K562 (cell line): ENCODE data around the gene SLC25A4. TPM values are rescaled to one million over a fixed set of nuclear protein-coding genes. Genes with fewer than 3 reads are reported as not detected.

Experiments used
- ATAC-seq: fragments of 200-7000 bp; cut with Tn5 transposase; 3 replicates; pipeline ENCODE4 v1.9.1; 2020; ENCODE audit warnings: moderate library complexity
- BruUV-seq: library from RNA; stranded (reverse); fragments of 400-500 nt; replicated peaks from 2 replicates; lab custom pipeline; 2021; lab: Mats Ljungman, UMichigan
- CTCF ChIA-PET: fragments of 300-600 bp; formaldehyde crosslinking; extraction: SDS; loops from one replicate; lab custom pipeline; 2021; ENCODE audit warnings: low intra/inter-chr PET ratio; lab: Yijun Ruan, JAX
- POLR2A ChIA-PET: fragments of 300-600, 350-650 bp; sonication (Branson Sonifier 250); formaldehyde crosslinking; extraction: SDS; loops from one replicate; lab custom pipeline; 2021; ENCODE audit warnings: antibody characterized with exemption, inconsistent platforms; lab: Yijun Ruan, JAX
- DNase-seq, 4 experiments: peaks; one replicate each; pipeline versions ENCODE4 v3.0.0 to v3.0.0-alpha.2; 2011 to 2018; ENCODE audit warnings: low spot score in 3 of 4, mixed read lengths in 3 of 4; ENCODE audit errors: extremely low read depth in 1 of 4
- FAIRE-seq: peaks from 2 replicates; lab custom pipeline; 2011; peaks lifted over from hg19 to GRCh38; lab: Jason Lieb, UNC
- H2AFZ ChIP-seq: 2 replicates; pipeline ENCODE4 v1.6.0; 2011; ENCODE audit warnings: low read depth, low read length, control low read depth, inconsistent platforms
- H3K27ac ChIP-seq: fragments of 200-600 bp; 3 replicates; pipeline ENCODE4 v1.8.0; 2011; ENCODE audit warnings: low read depth, mild to moderate bottlenecking, control low read depth, inconsistent platforms, low read length, moderate library complexity, mixed read lengths; ENCODE audit errors: extremely low read depth
- H3K27me3 ChIP-seq, 2 experiments: fragments of 300-600 bp in 1 of 2; 2 replicates in 1 of 2; 3 replicates in 1 of 2; pipeline versions ENCODE4 v1.6.0 to v1.8.0; 2011; ENCODE audit warnings: inconsistent platforms in 2 of 2, low read length in 2 of 2, mild to moderate bottlenecking in 1 of 2, mixed read lengths in 1 of 2, moderate library complexity in 1 of 2; ENCODE audit not compliant: control insufficient read depth in 2 of 2, insufficient read depth in 2 of 2
- H3K36me3 ChIP-seq: fragments of 300-600 bp; 3 replicates; pipeline ENCODE4 v1.8.0; 2011; ENCODE audit warnings: mild to moderate bottlenecking, low read length, inconsistent platforms; ENCODE audit not compliant: control insufficient read depth, insufficient read depth
- H3K4me1 ChIP-seq, 2 experiments: fragments of 200-600 bp in 1 of 2; replicated peaks in 1 of 2; 2 replicates in 1 of 2; 3 replicates in 1 of 2; pipeline versions ENCODE4 v1.5.1 to v1.8.0; 2011; ENCODE audit warnings: inconsistent platforms in 2 of 2, low read length in 2 of 2, mild to moderate bottlenecking in 1 of 2, mixed read lengths in 1 of 2, moderate library complexity in 1 of 2; ENCODE audit not compliant: control insufficient read depth in 2 of 2, insufficient read depth in 2 of 2
- H3K4me2 ChIP-seq: 2 replicates; pipeline ENCODE4 v1.6.1; 2011; ENCODE audit warnings: low read length, control low read depth, inconsistent platforms, mixed read lengths; ENCODE audit not compliant: insufficient read depth
- H3K4me3 ChIP-seq: fragments of 200-600 bp; sonication (generic), shearing (Covaris generic); 2 replicates; pipeline ENCODE4 v1.5.1; 2016; ENCODE audit warnings: control low read depth, inconsistent platforms
- H3K79me2 ChIP-seq: fragments of 200-600 bp; 3 replicates; pipeline ENCODE4 v1.8.0; 2011; ENCODE audit warnings: low read length, inconsistent platforms; ENCODE audit not compliant: control insufficient read depth, insufficient read depth
- H3K9ac ChIP-seq, 2 experiments: 2 replicates each; pipeline versions ENCODE4 v1.6.0 to v1.6.1; 2011; ENCODE audit warnings: low read depth in 2 of 2, low read length in 2 of 2, control low read depth in 1 of 2, inconsistent platforms in 1 of 2, mild to moderate bottlenecking in 1 of 2, mixed read lengths in 1 of 2; ENCODE audit not compliant: insufficient read depth in 1 of 2
- H3K9me1 ChIP-seq: one replicate; pipeline ENCODE4 v1.6.0; 2011; ENCODE audit warnings: inconsistent platforms, mild to moderate bottlenecking, low read length, moderate library complexity; ENCODE audit not compliant: control insufficient read depth, insufficient read depth
- H3K9me3 ChIP-seq: replicated peaks from 2 replicates; pipeline ENCODE4 v1.5.1; 2011; ENCODE audit warnings: low read depth, low read length, inconsistent platforms; ENCODE audit not compliant: control insufficient read depth, insufficient read depth
- H4K20me1 ChIP-seq: replicated peaks from 2 replicates; pipeline ENCODE4 v1.6.1; 2011; ENCODE audit warnings: low read length, inconsistent platforms, mixed read lengths; ENCODE audit not compliant: control insufficient read depth, insufficient read depth
- KDM4B ChIP-seq, 2 experiments: fragments of 450-650 bp in 1 of 2; sonication (generic) in 1 of 2; IDR thresholded peaks; 2 replicates each; pipeline ENCODE4 v1.6.1; 2016 to 2017; ENCODE audit warnings: borderline replicate concordance in 2 of 2, antibody characterized with exemption in 1 of 2, low read depth in 1 of 2, mild to moderate bottlenecking in 1 of 2
- MEIS2 ChIP-seq: fragments of 450-650 bp; IDR thresholded peaks from 2 replicates; pipeline ENCODE4 v1.6.1; 2014; ENCODE audit warnings: mild to moderate bottlenecking; ENCODE audit not compliant: partially characterized antibody
- STAG1 ChIP-seq: sonication (generic); formaldehyde crosslinking; IDR thresholded peaks from 2 replicates; pipeline ENCODE4 v1.5.0; 2020; ENCODE audit warnings: missing genetic modification reagents, borderline replicate concordance
- U2AF2 ChIP-seq: fragments of 200-400 bp; formaldehyde crosslinking; optimal IDR thresholded peaks from 2 replicates; pipeline ENCODE3; 2017; ENCODE audit warnings: low read depth, mild to moderate bottlenecking, low read length
- WGBS: fragments of 100-300 bp; shearing (Covaris generic); methylation state at CpG from one replicate; pipeline ENCODE4 v1.1.6; 2016; ENCODE audit warnings: low coverage, mixed read lengths; ENCODE audit not compliant: insufficient coverage; ENCODE audit errors: missing lambda C conversion rate; 5-methylcytosine and 5-hydroxymethylcytosine counted together
- in situ Hi-C: fragments of 300-500 bp; cut with MboI; formaldehyde crosslinking; loops from 4 replicates; pipeline ENCODE4 v1.15.0; 2018; ENCODE audit warnings: inconsistent platforms, mixed read lengths
- intact Hi-C: fragments of 100-400 bp; cut with micrococcal nuclease; formaldehyde crosslinking; loops from 2 replicates; pipeline ENCODE4 v1.14.2; 2022
- polyA plus RNA-seq, 8 experiments: library from polyadenylated mRNA; depleted of rRNA in 4 of 8; stranded (reverse) in 5 of 8; unstranded in 3 of 8; fragments of >200 nt; fragmentation: Nextera tagmentation in 2 of 8; fragmentation: Illumina TruSeq in 1 of 8; extraction: Ambion mirVana in 2 of 8; extraction: Trizol in 1 of 8; gene quantifications; 2 replicates each; pipeline versions ENCODE4 v1.2.1 to v1.2.3, GENCODE V29; 2011 to 2014; ENCODE audit warnings: inconsistent platforms in 1 of 8, missing spikeins in 1 of 8
- total RNA-seq, 7 experiments: library from RNA; depleted of rRNA in 6 of 7; stranded (reverse); fragments of >200 nt in 6 of 7; fragmentation: Illumina TruSeq in 2 of 7; extraction: Trizol in 2 of 7; gene quantifications; 2 replicates each; pipeline versions ENCODE4 v1.2.1 to v1.2.3, GENCODE V29; 2011 to 2021; ENCODE audit warnings: low replicate concordance in 1 of 7
- TF ChIP-seq, protein P1 (sequence below), 2 experiments: IDR thresholded peaks in 1 of 2; conservative IDR thresholded peaks in 1 of 2; 2 replicates each; pipeline ENCODE4 v1.6.1; 2016; ENCODE audit warnings: low read depth in 2 of 2, mild to moderate bottlenecking in 1 of 2, missing compliant biosample characterization in 1 of 2, missing genetic modification characterization in 1 of 2, moderate library complexity in 1 of 2
- TF ChIP-seq, protein P2 (sequence below): fragments of 450-650 bp; IDR thresholded peaks from 2 replicates; pipeline ENCODE4 v1.6.1; 2016
- TF ChIP-seq, protein P3 (sequence below), 2 experiments: IDR thresholded peaks; 2 replicates each; pipeline ENCODE4 v1.6.1; 2012; ENCODE audit warnings: improper control_type of control experiment in 2 of 2, low read depth in 2 of 2, low read length in 2 of 2, borderline replicate concordance in 1 of 2

The SLC25A4 gene
- total and polyA plus RNA-seq, 9 of the 15 experiments (the other 6 are each of a cell fraction or from before 2014, with no cell fraction given) = 8.3 to 28.6 (median 19.5) TPM

DNA sequence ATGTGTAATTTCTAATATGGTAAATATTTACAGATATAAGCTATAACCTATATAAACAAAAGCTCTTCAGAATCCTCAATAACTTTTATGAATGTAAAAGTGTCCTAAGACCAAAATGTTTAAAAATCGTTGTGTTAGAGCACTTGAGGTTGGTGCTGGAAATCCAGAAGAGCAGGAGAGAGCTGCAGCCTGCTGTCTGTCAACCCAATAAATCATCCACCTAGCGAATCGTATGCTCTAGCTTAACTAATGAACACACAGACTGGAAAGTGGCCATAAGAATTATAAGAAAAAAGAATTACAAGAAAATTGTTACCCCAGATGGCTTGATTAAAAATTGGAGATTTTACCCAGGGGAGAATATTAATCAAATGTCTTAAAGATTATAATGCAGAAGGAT lies 43.7 kb downstream of the SLC25A4 start:
- Histone ChIP-seq H3K27me3 (no peaks in the 10 kb centered on the region), H3K4me3 (no peak overlapping the region), H3K36me3 (peaks cover 56% of the 10 kb centered on the region), H3K79me2 (peaks cover 83% of the 10 kb centered on the region), H3K27ac (no peak overlapping the region), H3K9me3 (no peaks in the 10 kb centered on the region), H2AFZ (no peak overlapping the region), H4K20me1 (no peaks in the 10 kb centered on the region; the same call in 1 of the 2 replicates), H3K4me1 (peaks cover 0 to 12% of the 10 kb centered on the region in 2 experiments; a peak in 2 of 5 replicates), H3K4me2 (no peak overlapping the region), H3K9ac (no peak overlapping the region), H3K9me1 (no peaks in the 10 kb centered on the region)
- TF ChIP-seq, protein P1, sequence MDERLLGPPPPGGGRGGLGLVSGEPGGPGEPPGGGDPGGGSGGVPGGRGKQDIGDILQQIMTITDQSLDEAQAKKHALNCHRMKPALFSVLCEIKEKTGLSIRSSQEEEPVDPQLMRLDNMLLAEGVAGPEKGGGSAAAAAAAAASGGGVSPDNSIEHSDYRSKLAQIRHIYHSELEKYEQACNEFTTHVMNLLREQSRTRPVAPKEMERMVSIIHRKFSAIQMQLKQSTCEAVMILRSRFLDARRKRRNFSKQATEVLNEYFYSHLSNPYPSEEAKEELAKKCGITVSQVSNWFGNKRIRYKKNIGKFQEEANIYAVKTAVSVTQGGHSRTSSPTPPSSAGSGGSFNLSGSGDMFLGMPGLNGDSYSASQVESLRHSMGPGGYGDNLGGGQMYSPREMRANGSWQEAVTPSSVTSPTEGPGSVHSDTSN (CRISPR knock-in tag; IDR thresholded peaks at IDR 0.05; ENCODE audit: low read depth) = no peak
- TF ChIP-seq, protein P1 (tag; conservative IDR thresholded peaks at IDR 0.05; ENCODE audit: low read depth) = peak; percentile 56
- TF ChIP-seq STAG1 (CRISPR knock-in tag) = no peak
- no peak for TF ChIP-seq KDM4B (IDR thresholded peaks at IDR 0.05; ENCODE audit: borderline replicate concordance in 2 of 2, low read depth in 1 of 2)
- no peak for TF ChIP-seq U2AF2
- TF ChIP-seq, protein P2, sequence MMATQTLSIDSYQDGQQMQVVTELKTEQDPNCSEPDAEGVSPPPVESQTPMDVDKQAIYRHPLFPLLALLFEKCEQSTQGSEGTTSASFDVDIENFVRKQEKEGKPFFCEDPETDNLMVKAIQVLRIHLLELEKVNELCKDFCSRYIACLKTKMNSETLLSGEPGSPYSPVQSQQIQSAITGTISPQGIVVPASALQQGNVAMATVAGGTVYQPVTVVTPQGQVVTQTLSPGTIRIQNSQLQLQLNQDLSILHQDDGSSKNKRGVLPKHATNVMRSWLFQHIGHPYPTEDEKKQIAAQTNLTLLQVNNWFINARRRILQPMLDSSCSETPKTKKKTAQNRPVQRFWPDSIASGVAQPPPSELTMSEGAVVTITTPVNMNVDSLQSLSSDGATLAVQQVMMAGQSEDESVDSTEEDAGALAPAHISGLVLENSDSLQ = peak; percentile 80
- TF ChIP-seq, protein P3, sequence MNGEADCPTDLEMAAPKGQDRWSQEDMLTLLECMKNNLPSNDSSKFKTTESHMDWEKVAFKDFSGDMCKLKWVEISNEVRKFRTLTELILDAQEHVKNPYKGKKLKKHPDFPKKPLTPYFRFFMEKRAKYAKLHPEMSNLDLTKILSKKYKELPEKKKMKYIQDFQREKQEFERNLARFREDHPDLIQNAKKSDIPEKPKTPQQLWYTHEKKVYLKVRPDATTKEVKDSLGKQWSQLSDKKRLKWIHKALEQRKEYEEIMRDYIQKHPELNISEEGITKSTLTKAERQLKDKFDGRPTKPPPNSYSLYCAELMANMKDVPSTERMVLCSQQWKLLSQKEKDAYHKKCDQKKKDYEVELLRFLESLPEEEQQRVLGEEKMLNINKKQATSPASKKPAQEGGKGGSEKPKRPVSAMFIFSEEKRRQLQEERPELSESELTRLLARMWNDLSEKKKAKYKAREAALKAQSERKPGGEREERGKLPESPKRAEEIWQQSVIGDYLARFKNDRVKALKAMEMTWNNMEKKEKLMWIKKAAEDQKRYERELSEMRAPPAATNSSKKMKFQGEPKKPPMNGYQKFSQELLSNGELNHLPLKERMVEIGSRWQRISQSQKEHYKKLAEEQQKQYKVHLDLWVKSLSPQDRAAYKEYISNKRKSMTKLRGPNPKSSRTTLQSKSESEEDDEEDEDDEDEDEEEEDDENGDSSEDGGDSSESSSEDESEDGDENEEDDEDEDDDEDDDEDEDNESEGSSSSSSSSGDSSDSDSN (IDR thresholded peaks at IDR 0.05; ENCODE audit: borderline replicate concordance in 1 of 2, low read depth in 2 of 2, low read length in 2 of 2) = no peak
- peak; percentile 50 for TF ChIP-seq MEIS2
- in situ Hi-C loops = no loop called here
- intact Hi-C loops = no loop called here
- 61% methylated on average over 3 of the region's 3 CpGs for WGBS
- ATAC-seq (no peak), DNase-seq (no peak), FAIRE-seq (no peak)
- ChIA-PET POLR2A (interaction anchor here (2.1 to 2.7 kb wide), 2 partner anchors 13 to 15 kb away, joined by 7 to 9 read pairs; no protein-coding TSS in a partner anchor), CTCF (no interaction called here)
- no TSS peak for BruUV-seq
